Aorta (tissue), 5 donors: Measurements from ENCODE around the gene HEPHL1. TPM values are rescaled to one million over a fixed set of nuclear protein-coding genes. Genes with fewer than 3 reads are reported as not detected.

Experiments
- ATAC-seq: fragments of 200-7000 bp; cut with Tn5 transposase; one replicate; pipeline ENCODE4 v1.9.1; 2022; ENCODE audit warnings: moderate library complexity; ENCODE audit not compliant: low FRiP score
- DNase-seq, 2 donors: peaks; one replicate each; pipeline ENCODE4 v3.0.0-alpha.2; 2020
- H3K27ac ChIP-seq, 2 donors: one replicate each; pipeline ENCODE4 v1.5.1; 2013; ENCODE audit warnings: low read length in 2 of 2, mild to moderate bottlenecking in 2 of 2, moderate library complexity in 2 of 2, control low read depth in 1 of 2, inconsistent platforms in 1 of 2, low read depth in 1 of 2
- H3K27me3 ChIP-seq, 2 donors: one replicate each; pipeline ENCODE4 v1.6.1; 2013; ENCODE audit warnings: control low read depth in 1 of 2, low read length in 1 of 2, mild to moderate bottlenecking in 1 of 2, moderate library complexity in 1 of 2; ENCODE audit not compliant: insufficient read depth in 2 of 2, control insufficient read depth in 1 of 2
- H3K36me3 ChIP-seq, 2 donors: one replicate each; pipeline ENCODE4 v1.6.1; 2013; ENCODE audit warnings: control low read depth in 1 of 2, low read length in 1 of 2, mild to moderate bottlenecking in 1 of 2; ENCODE audit not compliant: insufficient read depth in 2 of 2, control insufficient read depth in 1 of 2
- H3K4me1 ChIP-seq, 2 donors: one replicate each; pipeline ENCODE4 v1.6.1; 2013; ENCODE audit warnings: low read length in 2 of 2, control low read depth in 1 of 2, mild to moderate bottlenecking in 1 of 2, moderate library complexity in 1 of 2; ENCODE audit not compliant: insufficient read depth in 2 of 2, control insufficient read depth in 1 of 2
- H3K4me3 ChIP-seq, 2 donors: one replicate each; pipeline ENCODE4 v1.5.1; 2013; ENCODE audit warnings: low read length in 2 of 2, control low read depth in 1 of 2, mild to moderate bottlenecking in 1 of 2
- H3K9me3 ChIP-seq: one replicate; pipeline ENCODE4 v1.6.1; 2013; ENCODE audit warnings: mild to moderate bottlenecking, low read length; ENCODE audit not compliant: control insufficient read depth
- WGBS, 2 donors: extraction: QIAGEN DNeasy Blood & Tissue Kit; methylation state at CpG; one replicate each; pipeline ENCODE4 v1.1.7; 2013; 5-methylcytosine and 5-hydroxymethylcytosine counted together
- intact Hi-C, 2 donors: fragments of 100-400 bp; cut with DNase I; formaldehyde crosslinking; loops; one replicate each; pipeline versions ENCODE4 v1.14.2 to v1.15.0; 2022
- polyA plus RNA-seq, 2 donors: library from polyadenylated mRNA; stranded (reverse); fragments of 200-250 nt; gene quantifications; one replicate each; pipeline ENCODE4 v1.2.3, GENCODE V29; 2013
- total RNA-seq, 2 donors: library from RNA; stranded (reverse); fragmentation: NEBNext Ultra II Directional; extraction: Animal tissue kit (Norgen Biotek cat#: 25700); gene quantifications; one replicate each; pipeline ENCODE4 v1.2.1, GENCODE V29; 2021
- donor health status: healthy with polysubstance abuse.
- donor health status: Bipolar disorder and iron deficiency.
- donor health status: DM: no; HTN: no; CAD: no.
- donor health status: DM: no; HTN: no; CAD: no.
- donor health status: DM: yes; HTN: yes; CAD: no.

Gene HEPHL1
- total and polyA plus RNA-seq, 4 donors: 0.06 to 0.25 TPM; not detected in 2

DNA sequence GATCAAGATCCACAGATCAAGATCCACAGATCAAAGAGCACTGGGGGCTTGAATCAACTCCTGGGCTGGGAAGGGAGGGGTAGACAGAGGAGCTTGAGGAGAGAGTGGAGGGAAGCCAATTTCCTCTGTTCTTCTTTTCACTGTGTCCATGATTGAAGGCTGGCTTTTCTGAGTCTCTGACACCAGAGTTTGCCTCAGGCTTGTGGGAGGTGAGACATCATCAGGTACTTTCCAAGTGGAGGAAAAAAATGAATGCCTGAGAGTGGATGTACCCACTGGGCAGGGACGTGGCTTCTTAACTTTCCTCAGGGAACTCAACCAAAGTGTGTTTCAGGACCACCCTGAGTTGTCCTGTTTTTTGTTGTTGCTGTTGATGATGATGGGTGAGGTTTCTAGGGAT lies 11.0 kb upstream of the HEPHL1 start:
- Histone ChIP-seq H3K36me3 (no peaks in the 10 kb centered on the region), H3K27ac (no peak overlapping the region), H3K27me3 (no peaks in the 10 kb centered on the region), H3K4me1 (no peaks in the 10 kb centered on the region), H3K9me3 (peaks cover 2% of the 10 kb centered on the region), H3K4me3 (no peak overlapping the region)
- no peak for ATAC-seq
- DNase-seq: no peak
- 56 to 57% methylated on average over 1 of the region's 1 CpG for WGBS, 2 donors
- intact Hi-C loops: no loop called here

DNA sequence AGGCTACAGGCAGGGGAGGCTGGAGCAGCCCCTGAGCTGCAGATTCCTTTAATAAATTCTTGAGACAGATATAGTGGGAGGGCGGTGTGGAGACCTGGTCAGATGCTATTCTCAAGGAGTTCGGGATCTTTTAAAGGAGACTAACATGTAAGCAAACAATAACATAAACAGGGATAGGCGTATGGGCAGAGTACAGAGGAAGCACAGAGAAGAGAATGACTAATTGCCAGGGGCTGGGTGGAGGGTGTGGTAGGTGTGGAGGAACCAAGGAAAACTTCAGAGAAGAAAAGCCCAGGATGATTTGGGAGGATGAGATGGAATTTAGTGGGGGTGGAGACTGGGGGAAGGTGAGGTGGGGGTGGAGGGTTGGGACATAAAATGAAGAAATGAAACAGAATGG lies 9.7 kb upstream of the HEPHL1 start:
- intact Hi-C loops: no loop called here
- H3K27ac ChIP-seq: no peak overlapping the region
- 68 to 79% methylated on average over 3 of the region's 3 CpGs for WGBS, 2 donors
- peaks cover 2% of the 10 kb centered on the region for H3K9me3 ChIP-seq
- ATAC-seq (no peak), DNase-seq (no peak)
- no peaks in the 10 kb centered on the region for H3K4me1 ChIP-seq
- H3K4me3 ChIP-seq: no peak overlapping the region
- H3K36me3 ChIP-seq: no peaks in the 10 kb centered on the region
- H3K27me3 ChIP-seq: no peaks in the 10 kb centered on the region

DNA sequence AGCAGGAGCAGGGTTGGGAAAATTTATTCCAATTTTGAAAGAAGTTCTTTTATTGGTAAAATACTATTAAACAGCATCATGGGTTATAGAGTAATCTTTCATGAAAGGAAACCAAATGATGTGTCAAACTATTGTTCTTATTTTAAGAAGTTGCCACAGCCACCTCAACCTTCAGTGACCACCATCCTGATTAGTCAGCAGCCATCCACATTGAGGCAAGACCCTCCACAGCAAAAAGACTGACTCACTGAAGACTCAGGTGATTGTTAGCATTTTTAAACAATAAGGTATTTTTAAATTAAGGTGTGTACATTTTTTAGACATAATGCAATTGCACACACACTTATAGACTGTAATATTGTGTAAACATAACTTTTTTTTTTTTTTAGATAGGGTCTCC lies 3.7 kb upstream of the HEPHL1 start:
- ATAC-seq: no peak
- Histone ChIP-seq H3K4me1 (peaks cover 0 to 7% of the 10 kb centered on the region in 2 donors), H3K9me3 (no peaks in the 10 kb centered on the region), H3K4me3 (no peak overlapping the region), H3K27me3 (no peaks in the 10 kb centered on the region), H3K27ac (no peak overlapping the region), H3K36me3 (no peaks in the 10 kb centered on the region)
- DNase-seq: no peak
- intact Hi-C loops: no loop called here

DNA sequence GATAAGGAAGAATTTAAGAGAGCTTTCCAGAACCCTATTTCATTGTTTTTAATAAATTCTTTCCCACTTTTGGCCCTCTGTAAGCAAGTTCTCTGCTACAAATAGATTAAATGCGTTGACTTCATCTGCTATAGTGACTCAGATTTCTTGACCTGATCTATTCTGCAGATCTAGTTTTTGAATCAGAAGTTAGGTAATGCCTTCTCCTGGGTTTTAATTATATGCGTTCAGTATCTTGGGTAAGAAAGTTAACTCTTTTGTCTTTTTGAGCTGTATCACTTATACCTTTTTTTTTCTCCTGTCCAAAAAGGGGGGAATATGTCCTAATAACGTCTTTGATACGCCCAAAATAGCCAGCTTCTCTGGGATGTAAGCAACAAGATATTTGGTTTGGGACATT lies 2.4 kb upstream of the HEPHL1 start:
- no peak overlapping the region for H3K4me3 ChIP-seq
- no peak overlapping the region for H3K27ac ChIP-seq
- DNase-seq: no peak
- no peaks in the 10 kb centered on the region for H3K9me3 ChIP-seq
- intact Hi-C loops: no loop called here
- 15 to 19% methylated on average over 4 of the region's 4 CpGs for WGBS, 2 donors
- no peak for ATAC-seq
- H3K36me3 ChIP-seq: no peaks in the 10 kb centered on the region
- no peaks in the 10 kb centered on the region for H3K27me3 ChIP-seq
- peaks cover 0 to 7% of the 10 kb centered on the region in 2 donors for H3K4me1 ChIP-seq

DNA sequence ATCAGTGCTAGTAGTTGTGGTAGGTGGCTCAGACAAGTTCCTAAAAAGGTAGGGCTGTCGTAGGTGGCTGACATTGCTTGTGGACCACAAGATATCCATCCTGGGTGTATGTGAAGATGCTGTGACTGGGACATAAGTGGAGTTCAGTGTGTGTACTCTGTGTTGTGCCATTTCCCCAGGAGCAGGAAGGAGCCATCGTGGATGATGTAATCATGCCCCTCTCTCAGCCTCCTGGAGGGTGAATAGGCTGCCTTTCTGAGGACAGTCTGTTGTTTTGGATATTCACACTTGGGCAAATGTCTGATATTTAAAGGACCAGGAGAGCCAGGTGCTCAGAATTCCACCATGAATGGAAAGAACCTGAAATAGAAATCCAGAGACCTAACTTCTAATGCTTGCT lies 2.7 kb downstream of the HEPHL1 start:
- intact Hi-C loops: no loop called here
- H3K4me1 ChIP-seq: peaks cover 0 to 7% of the 10 kb centered on the region in 2 donors
- no peak for DNase-seq
- no peak for ATAC-seq
- no peak overlapping the region for H3K27ac ChIP-seq
- H3K4me3 ChIP-seq: no peak overlapping the region
- peaks cover 3% of the 10 kb centered on the region for H3K9me3 ChIP-seq
- H3K27me3 ChIP-seq: no peaks in the 10 kb centered on the region
- no peaks in the 10 kb centered on the region for H3K36me3 ChIP-seq
- WGBS, 2 donors: 73 to 75% methylated on average over 2 of the region's 2 CpGs

DNA sequence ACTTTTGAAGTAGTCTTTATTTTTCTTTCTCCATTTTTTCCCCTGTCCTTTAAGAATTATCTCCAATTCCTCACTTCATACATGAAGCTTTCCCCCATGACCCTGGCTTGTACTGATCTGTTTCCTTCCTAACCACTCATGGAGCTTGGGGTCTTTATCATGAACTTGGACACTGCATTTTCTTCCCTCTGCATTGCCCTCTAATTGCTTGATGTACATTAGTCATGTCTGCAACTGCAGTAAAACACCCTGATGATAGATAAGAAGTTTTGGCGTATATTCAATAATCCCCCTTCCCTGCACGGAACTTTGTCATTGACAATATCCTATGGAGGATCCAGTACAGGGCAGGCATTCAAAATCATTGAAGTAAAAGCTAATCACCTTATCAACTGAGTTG lies 3.4 kb downstream of the HEPHL1 start:
- Histone ChIP-seq H3K9me3 (peaks cover 3% of the 10 kb centered on the region), H3K4me1 (peaks cover 0 to 7% of the 10 kb centered on the region in 2 donors), H3K4me3 (no peak overlapping the region), H3K27ac (no peak overlapping the region), H3K36me3 (no peaks in the 10 kb centered on the region), H3K27me3 (no peaks in the 10 kb centered on the region)
- DNase-seq (no peak), ATAC-seq (no peak)
- intact Hi-C loops: no loop called here
- 54 to 62% methylated on average over 2 of the region's 2 CpGs for WGBS, 2 donors

DNA sequence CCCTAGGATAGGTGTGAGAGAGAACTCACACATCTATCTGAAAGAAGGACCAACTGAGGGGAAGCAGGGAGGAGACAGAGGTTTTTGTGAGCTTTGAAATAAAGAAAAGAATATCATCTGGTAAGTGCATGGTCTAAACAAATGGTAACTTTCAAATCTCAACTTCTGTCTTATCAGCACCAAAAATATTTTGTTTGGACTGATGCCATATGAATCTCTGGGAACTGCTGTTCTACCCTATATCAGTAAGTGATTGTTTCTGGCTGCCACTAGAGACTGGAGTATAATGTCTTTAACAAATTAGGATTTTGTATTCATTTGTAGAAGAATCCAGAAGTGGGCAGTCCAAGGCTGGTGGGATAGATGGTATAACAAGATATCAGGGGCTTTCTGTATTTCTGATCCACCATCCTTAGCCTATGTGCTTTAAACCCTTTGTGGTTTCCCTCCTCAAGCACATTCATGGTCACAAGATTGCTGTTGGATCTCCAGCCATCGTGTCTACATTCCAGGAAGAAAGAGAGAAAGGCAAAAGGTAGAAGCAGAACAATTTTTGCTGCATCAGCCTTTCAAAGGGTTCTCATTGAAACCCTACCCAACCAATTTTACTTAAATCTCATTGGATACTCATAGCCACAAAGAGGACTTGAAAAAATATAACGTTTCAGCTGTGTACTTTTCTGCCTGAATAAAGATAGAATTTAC lies 4.7 kb downstream of the HEPHL1 start:
- no peak for ATAC-seq
- intact Hi-C loops: no loop called here
- WGBS, 2 donors: 56 to 60% methylated on average over 2 of the region's 2 CpGs

DNA sequence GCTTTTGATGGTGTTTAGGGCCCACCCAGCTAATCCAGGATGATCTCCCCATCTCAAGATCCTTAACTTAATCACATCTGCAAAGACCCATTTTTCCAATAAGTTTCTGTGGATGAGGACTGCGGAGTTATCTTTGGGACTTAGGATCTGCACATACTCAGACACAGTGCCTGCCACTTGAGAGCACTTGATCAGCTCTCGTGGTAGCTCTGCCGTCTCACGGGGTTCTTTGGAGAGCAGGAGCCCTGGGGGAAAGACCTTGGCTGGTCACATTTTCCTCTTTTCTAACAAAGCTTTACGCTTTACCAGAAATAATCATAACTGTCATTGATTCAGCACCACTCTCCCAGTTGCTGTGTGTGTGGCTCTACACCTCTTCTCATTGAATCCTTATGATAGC lies 6.1 kb downstream of the HEPHL1 start:
- Histone ChIP-seq H3K36me3 (no peaks in the 10 kb centered on the region), H3K4me3 (no peak overlapping the region), H3K27ac (no peak overlapping the region), H3K27me3 (no peaks in the 10 kb centered on the region), H3K4me1 (peaks cover 0 to 1% of the 10 kb centered on the region in 2 donors), H3K9me3 (peaks cover 3% of the 10 kb centered on the region)
- no peak for DNase-seq
- 91% methylated on average over 5 of the region's 5 CpGs for WGBS, 2 donors
- no peak for ATAC-seq
- intact Hi-C loops: no loop called here

More for the DNA sequence above, 4.7 kb downstream of the HEPHL1 start:
- no peak overlapping the region for H3K27ac ChIP-seq
- H3K9me3 ChIP-seq: peaks cover 3% of the 10 kb centered on the region
- no peaks in the 10 kb centered on the region for H3K27me3 ChIP-seq
- no peak overlapping the region for H3K4me3 ChIP-seq
- no peaks in the 10 kb centered on the region for H3K36me3 ChIP-seq
- peaks cover 0 to 7% of the 10 kb centered on the region in 2 donors for H3K4me1 ChIP-seq
- DNase-seq: no peak

DNA sequence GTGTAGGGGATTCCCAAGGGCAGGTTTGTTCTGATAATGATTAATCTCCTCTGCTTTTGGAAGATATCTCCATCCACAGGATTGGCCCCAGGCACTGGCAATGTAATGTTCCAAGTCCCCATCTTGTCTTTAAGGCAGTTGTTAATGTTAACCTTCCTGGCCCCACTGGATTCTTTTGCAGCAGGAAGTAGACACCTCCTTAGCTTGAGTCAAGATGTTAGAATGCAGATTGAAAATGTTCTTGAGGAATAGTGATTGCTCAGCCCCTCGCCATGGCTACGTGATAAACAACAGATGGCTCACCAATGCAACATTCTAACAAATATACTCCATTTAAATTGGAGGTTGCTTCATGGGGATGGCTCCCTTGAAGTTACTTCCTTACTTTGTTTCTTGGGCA lies 7.3 kb downstream of the HEPHL1 start:
- Histone ChIP-seq H3K27me3 (no peaks in the 10 kb centered on the region), H3K4me3 (no peak overlapping the region), H3K9me3 (peaks cover 3% of the 10 kb centered on the region), H3K36me3 (no peaks in the 10 kb centered on the region), H3K27ac (no peak overlapping the region), H3K4me1 (no peaks in the 10 kb centered on the region)
- 78 to 82% methylated on average over 2 of the region's 2 CpGs for WGBS, 2 donors
- no peak for DNase-seq
- ATAC-seq: no peak
- intact Hi-C loops: no loop called here
